ENCODE results near the gene FSTL4. TPM values are rescaled to one million over a fixed set of nuclear protein-coding genes. Genes with fewer than 3 reads are reported as not detected.

FSTL4 gene
- polyA plus RNA-seq, 1 of the 3 experiments (the other 2 are of a cell fraction) = not detected

GRCh38 chr5:133521801-133522200 is 90.5 kb downstream of the FSTL4 start:
- Histone ChIP-seq H3K9me3 (no peaks in the 10 kb centered on the region), H3K9me2 (no peaks in the 10 kb centered on the region), H3K79me2 (ENCODE audit: insufficient read depth) (no peaks in the 10 kb centered on the region), H2AFZ (ENCODE audit: low read depth) (no peak overlapping the region), H3K4me3 (ENCODE audit: low read depth in 2 of 2, low read length in 1 of 2) (no peak overlapping the region), H4K20me1 (ENCODE audit: insufficient read depth) (no peaks in the 10 kb centered on the region), H3K4me2 (no peak overlapping the region), H3K4me1 (ENCODE audit: control insufficient read depth in 1 of 2, insufficient read depth in 2 of 2, low read depth in 1 of 2, low read length in 1 of 2) (peaks cover 0 to 3% of the 10 kb centered on the region in 2 experiments; a peak in 1 of 4 replicates), H3K36me3 (replicated peaks in 1 of 2; ENCODE audit: control insufficient read depth in 1 of 2, insufficient read depth in 2 of 2, low read length in 1 of 2) (no peaks in the 10 kb centered on the region), H3K9ac (no peak overlapping the region), H3K27ac (ENCODE audit: low read depth in 2 of 2, low read length in 1 of 2) (no peak overlapping the region), H3K27me3 (ENCODE audit: insufficient read depth) (no peaks in the 10 kb centered on the region; the same call in 1 of the 2 replicates), H3F3A (replicated peaks; ENCODE audit: insufficient read depth) (no peaks in the 10 kb centered on the region)
- DNase-seq = no peak
- TF ChIP-seq USF2 (IDR thresholded peaks at IDR 0.05; ENCODE audit: borderline replicate concordance, low read depth, low read length) (no peak), RCOR1 (IDR thresholded peaks at IDR 0.05; ENCODE audit: low read length) (no peak), MEF2A (IDR thresholded peaks at IDR 0.05; ENCODE audit: borderline replicate concordance, low read depth) (no peak), TAF1 (IDR thresholded peaks at IDR 0.05; ENCODE audit: borderline replicate concordance, low read depth, low read length) (no peak), CTCF (IDR thresholded peaks at IDR 0.05) (no peak), SIN3A (IDR thresholded peaks at IDR 0.05; ENCODE audit: borderline replicate concordance, low read depth, low read length) (no peak), PBX3 (IDR thresholded peaks at IDR 0.05) (no peak), FOXJ3 (CRISPR knock-in tag; IDR thresholded peaks at IDR 0.05) (no peak), FOXM1 (IDR thresholded peaks at IDR 0.05; ENCODE audit: low read depth) (no peak), TEAD4 (IDR thresholded peaks at IDR 0.05; ENCODE audit: borderline replicate concordance, insufficient read depth) (no peak), ZBTB33 (IDR thresholded peaks at IDR 0.05; ENCODE audit: borderline replicate concordance, low read depth) (no peak), SMC3 (IDR thresholded peaks at IDR 0.05; ENCODE audit: low read depth, low read length) (no peak)
- 60% methylated on average over 2 of the region's 2 CpGs for WGBS (ENCODE audit: low lambda C conversion rate)
- ChIA-PET CTCF (interaction anchor here (1.2 to 1.7 kb wide), 3 partner anchors 15 to 100 kb away, joined by 3 to 6 read pairs (median 4); no protein-coding TSS in a partner anchor), POLR2A (interaction anchor here (1.0 kb wide), 1 partner anchor 11 kb away, joined by 3 read pairs; no protein-coding TSS in a partner anchor)

All from SK-N-SH (cell line).